ENCODE data around the gene SLC6A11. TPM values are rescaled to one million over a fixed set of nuclear protein-coding genes. Genes with fewer than 3 reads are reported as not detected.

Gene SLC6A11
- total and polyA plus RNA-seq, 10 donors, result 0.03 to 2.7 (median 0.41) TPM; not detected in 2

- H3K27me3 ChIP-seq (replicated peaks in 1 of 7), result peaks cover 0 to 16% (median 0%) of the 10 kb centered on the region in 7 donors
- WGBS, 5 donors, result 34 to 43% (median 40%) methylated on average over 3 of the region's 3 CpGs
- peaks cover 0 to 34% (median 28%) of the 10 kb centered on the region in 8 donors for H3K9me3 ChIP-seq
- no peak overlapping the region for H3K27ac ChIP-seq
- no peaks in the 10 kb centered on the region for H3K4me1 ChIP-seq
- no peaks in the 10 kb centered on the region for H3K36me3 ChIP-seq
- H3K4me3 ChIP-seq, result no peak overlapping the region
- no peak for DNase-seq
- intact Hi-C loops (cut with DNase I; ENCODE audit: low total_unique reads), result no loop called here
- no peak for TF ChIP-seq POLR2AphosphoS5 (IDR thresholded peaks at IDR 0.05)
- TF ChIP-seq POLR2A (IDR thresholded peaks at IDR 0.05), result no peak
- no peak for TF ChIP-seq CTCF (IDR thresholded peaks at IDR 0.05 in 8 of 11, conservative IDR thresholded peaks at IDR 0.05 in 3 of 11)
Measured at GRCh38 chr3:10888518-10889090, 72.6 kb downstream of the SLC6A11 start.

DNA sequence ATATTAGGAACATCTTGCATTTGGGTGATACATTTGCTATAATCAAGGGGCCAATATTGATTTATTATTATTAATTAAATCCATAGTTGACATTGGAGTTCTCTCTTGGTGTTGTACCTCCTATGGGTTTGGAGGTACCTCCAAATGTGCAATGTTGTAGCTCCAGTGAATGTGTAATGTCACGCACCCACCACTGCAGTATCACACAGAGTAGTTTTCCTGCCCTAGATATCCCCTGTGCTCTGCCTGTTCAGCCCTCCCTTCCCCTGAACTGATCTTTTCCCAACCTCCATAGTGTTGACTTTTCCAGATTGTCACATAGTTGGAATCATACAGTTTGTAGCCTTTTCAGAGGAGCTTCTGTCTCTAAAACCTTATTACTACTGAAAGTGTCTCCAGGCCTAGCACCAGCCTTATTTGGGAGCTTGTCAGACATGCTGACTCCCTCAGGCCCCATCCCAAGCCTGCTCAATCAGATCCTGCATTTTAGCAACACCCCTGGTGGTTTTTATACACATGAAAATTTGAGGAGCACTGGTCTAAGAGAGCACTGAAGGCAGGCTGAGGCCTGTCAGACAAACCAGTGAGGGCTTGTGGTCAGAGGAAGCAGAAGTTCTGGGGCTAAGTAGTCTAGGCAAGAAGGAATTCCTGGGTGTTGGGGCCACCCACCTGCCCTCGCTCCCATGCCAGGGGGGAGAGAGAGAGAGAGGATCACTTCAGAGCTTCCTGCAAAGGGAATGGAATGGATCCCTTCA is 73.4 kb downstream of the SLC6A11 start:
- H3K27me3 ChIP-seq (replicated peaks in 1 of 7), result peaks cover 0 to 24% (median 0%) of the 10 kb centered on the region in 7 donors
- no peaks in the 10 kb centered on the region for H3K36me3 ChIP-seq
- no peak overlapping the region for H3K4me3 ChIP-seq
- no peak overlapping the region for H3K27ac ChIP-seq
- TF ChIP-seq CTCF (IDR thresholded peaks at IDR 0.05 in 8 of 11, conservative IDR thresholded peaks at IDR 0.05 in 3 of 11), result no peak
- no peak for TF ChIP-seq POLR2AphosphoS5 (IDR thresholded peaks at IDR 0.05)
- no peak for TF ChIP-seq POLR2A (IDR thresholded peaks at IDR 0.05)
- WGBS, 5 donors, result 77 to 97% (median 85%) methylated on average over 2 of the region's 2 CpGs
- peaks cover 0 to 34% (median 28%) of the 10 kb centered on the region in 8 donors for H3K9me3 ChIP-seq
- no peaks in the 10 kb centered on the region for H3K4me1 ChIP-seq
- intact Hi-C loops (cut with DNase I; ENCODE audit: low total_unique reads), result no loop called here
- DNase-seq, result no peak

DNA sequence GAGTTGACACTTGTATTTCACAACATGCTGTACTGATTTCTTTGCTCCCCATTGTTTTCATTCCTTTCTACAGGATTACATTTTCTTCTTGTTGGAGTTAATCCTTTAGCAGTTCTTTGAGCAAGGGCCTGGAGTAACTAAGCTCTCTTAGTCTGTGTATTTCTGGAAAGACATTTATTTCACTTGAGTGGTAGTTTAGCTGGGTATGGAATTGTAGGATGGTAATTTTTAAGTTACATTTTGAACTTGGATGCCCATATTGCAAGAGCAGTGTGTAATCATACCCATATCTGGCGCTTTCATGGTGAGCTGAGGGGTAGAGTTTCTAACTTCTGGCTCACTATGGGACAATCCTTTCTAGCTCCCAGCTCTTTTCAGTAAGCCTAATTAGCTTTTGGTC is 74.6 kb downstream of the SLC6A11 start:
- 54 to 83% (median 65%) methylated on average over 1 of the region's 1 CpG for WGBS, 5 donors

More for the DNA sequence above, 74.6 kb downstream of the SLC6A11 start:
- no peak overlapping the region for H3K27ac ChIP-seq
- H3K4me1 ChIP-seq, result no peaks in the 10 kb centered on the region
- TF ChIP-seq POLR2AphosphoS5 (IDR thresholded peaks at IDR 0.05) (no peak), CTCF (IDR thresholded peaks at IDR 0.05 in 8 of 11, conservative IDR thresholded peaks at IDR 0.05 in 3 of 11) (no peak), POLR2A (IDR thresholded peaks at IDR 0.05) (no peak)
- H3K27me3 ChIP-seq (replicated peaks in 1 of 7), result peaks cover 0 to 18% (median 0%) of the 10 kb centered on the region in 7 donors
- intact Hi-C loops (cut with DNase I; ENCODE audit: low total_unique reads), result no loop called here
- H3K36me3 ChIP-seq, result no peaks in the 10 kb centered on the region
- H3K4me3 ChIP-seq, result no peak overlapping the region
- H3K9me3 ChIP-seq, result peaks cover 0 to 34% (median 28%) of the 10 kb centered on the region in 8 donors
- DNase-seq, result no peak
